Fibroblast of skin of left quadriceps (primary cell): ENCODE data around the gene IDUA.
"Not testable (repeated sequence)": the region's sequence is repeated elsewhere in the genome, so short reads cannot be mapped to it uniquely, and the experiment has no call there.

Experiments
- DNase-seq, 2 experiments: peaks; one replicate each; pipeline ENCODE4 v3.0.0-alpha.2; 2013; ENCODE audit warnings: low read depth in 2 of 2

The IDUA gene

DNA sequence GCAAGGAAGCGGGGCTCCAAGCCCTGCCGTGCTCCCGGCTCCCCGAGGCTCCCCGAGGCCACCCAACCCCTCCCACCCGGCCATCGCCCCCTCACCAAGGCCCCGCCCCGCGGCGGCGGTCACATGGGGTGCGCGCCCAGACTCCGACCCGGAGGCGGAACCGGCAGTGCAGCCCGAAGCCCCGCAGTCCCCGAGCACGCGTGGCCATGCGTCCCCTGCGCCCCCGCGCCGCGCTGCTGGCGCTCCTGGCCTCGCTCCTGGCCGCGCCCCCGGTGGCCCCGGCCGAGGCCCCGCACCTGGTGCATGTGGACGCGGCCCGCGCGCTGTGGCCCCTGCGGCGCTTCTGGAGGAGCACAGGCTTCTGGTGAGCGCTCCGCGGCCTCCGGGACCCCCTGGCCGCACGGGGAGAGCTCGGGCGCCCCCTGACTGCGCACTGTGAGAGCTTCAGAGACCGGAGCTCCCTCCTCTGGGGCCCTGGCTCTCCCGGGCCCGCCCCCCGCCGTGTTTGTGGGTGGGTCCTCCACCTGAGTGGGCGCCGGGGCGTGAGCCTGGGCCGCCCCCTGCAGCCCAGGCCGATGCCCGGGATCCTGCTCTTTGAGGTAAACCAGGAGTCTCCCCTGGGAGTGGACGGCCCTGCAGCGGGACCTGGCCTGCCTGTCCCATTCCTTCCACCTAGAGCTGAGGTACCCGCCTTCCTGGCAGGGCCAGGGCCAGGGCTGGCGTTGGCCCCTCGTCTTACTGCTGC lies at the start of gene IDUA:
Gene IDUA, plus strand, starts transcription at position 166 of the 745 bp plus-strand sequence. Its CDS starts 41 bp downstream, at position 207.
- peak in 1 of 2 experiments; percentile 31 for DNase-seq

- DNase-seq, result not testable (repeated sequence)
These were observed 47.3 kb upstream of the IDUA start for GRCh38 chr4:939508-939907.

- DNase-seq, result no peak
These were observed 41.4 kb upstream of the IDUA start for GRCh38 chr4:945274-946102.

- DNase-seq, result no peak
These were observed 40.8 kb upstream of the IDUA start for GRCh38 chr4:946103-946450.

GRCh38 chr4:946517-947471 lies 40.0 kb upstream of the IDUA start:
- no peak for DNase-seq

DNA sequence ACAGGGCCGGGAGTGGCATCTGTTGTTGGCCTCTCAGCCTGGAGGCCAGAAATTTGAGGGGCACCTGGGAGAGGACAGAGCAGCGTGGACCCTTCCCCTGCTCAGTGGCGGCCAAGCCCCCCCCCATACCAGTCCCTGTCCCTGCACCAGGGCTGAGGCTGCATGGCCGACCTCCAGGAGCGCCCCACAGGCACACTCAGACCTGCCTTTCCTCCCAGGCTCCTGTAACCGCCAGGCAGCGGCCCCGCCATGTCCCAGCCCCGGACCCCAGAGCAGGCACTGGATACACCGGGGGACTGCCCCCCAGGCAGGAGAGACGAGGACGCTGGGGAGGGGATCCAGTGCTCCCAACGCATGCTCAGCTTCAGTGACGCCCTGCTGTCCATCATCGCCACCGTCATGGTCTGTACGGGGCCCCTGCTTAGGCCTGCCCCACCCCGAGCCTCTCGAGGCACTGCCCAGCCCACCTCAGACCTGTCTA lies 39.3 kb upstream of the IDUA start:
- DNase-seq, result no peak

GRCh38 chr4:948101-948935 lies 38.5 kb upstream of the IDUA start:
- no peak for DNase-seq

GRCh38 chr4:948936-949300 lies 37.9 kb upstream of the IDUA start:
- no peak for DNase-seq

DNA sequence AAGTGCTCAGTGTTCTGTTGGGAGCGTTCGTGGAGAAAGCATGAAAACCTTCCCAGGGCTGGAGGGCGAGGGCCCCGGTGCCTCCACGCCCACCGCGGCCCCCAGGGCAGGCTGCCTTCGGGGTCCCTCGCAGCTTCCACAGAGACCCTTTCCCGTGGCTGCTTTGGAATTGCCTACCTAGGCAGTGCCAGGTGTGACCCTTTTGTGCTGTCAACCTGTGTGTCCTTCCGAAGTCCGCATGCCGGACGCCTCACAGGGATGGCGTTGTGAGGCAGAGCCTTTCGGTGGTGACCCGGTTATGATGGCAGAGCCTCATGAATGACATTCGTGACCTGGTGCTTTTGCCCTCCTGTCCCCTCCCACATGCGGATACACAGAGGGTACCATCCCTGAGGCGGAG lies 37.2 kb upstream of the IDUA start:
- DNase-seq, result no peak

GRCh38 chr4:950136-951020 lies 36.5 kb upstream of the IDUA start:
- DNase-seq, result no peak

GRCh38 chr4:951186-951585 lies 35.7 kb upstream of the IDUA start:
- DNase-seq, result no peak

DNA sequence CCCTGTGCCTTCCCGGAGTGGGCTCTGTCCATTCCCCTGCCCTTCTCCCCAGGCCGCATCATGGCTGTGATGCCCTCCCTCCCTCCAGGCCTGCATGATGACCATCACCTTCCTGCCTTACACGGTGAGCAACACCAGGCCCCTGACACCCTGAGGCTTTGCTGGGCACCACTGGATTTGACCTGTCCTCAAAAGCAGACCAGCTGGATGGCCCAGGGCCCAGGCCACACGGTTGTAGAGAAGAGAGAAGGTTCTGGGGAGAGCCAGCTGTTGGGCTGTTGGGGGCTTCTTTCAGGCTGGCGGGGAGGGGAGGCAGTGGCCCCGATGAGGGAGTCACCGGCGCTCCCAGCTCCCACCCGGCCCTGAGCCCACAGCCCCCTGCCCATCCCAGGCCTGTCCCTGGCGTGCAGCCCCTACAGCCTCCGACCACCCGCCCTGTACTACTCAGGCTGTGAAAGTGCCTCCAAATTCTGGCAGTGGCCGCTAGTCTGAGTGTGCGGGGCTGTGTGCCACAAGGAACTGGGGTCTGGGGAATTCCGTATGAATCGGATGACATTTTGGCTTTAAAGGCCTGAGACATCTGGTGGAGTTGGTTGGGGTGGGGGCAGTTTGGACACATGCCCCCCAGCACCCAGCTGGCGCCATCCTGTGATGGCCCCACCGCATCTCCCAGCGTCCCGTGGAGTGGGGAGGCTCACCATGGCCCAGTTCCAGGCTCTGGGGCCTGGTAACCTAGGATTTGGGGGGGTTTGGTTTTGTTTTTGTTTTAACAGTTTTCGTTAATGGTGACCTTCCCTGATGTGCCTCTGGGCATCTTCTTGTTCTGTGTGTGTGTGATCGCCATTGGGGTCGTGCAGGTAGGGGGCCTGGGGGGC lies 35.0 kb upstream of the IDUA start:
- no peak for DNase-seq

DNA sequence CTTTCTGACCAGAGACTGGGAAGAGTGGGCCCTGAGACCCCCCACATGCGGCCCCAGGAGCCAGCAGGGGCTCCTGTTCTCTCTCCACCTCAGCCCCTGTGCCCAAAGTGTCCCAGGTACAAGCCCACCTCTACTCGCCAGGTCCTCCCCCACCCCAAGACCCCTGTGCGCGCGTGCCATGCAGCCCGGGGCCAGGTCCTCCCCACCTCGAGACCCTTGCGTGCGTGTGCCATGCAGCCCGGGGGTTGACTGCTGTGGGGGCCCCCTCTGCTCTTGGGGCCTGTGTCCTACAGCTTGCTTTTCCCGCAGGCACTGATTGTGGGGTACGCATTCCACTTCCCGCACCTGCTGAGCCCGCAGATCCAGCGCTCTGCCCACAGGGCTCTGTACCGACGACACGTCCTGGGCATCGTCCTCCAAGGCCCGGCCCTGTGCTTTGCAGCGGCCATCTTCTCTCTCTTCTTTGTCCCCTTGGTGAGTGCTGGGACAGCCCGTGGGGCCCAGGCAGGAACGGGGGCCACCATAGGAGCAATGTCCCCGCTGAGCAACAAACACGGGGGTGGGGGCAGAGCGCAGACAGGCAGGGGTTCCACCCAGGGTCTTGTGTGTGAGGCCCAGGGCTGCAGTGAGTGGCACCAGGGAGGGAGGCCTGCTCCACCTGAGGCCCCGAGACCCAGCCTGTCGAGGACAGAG lies 33.8 kb upstream of the IDUA start:
- DNase-seq, result no peak

DNA sequence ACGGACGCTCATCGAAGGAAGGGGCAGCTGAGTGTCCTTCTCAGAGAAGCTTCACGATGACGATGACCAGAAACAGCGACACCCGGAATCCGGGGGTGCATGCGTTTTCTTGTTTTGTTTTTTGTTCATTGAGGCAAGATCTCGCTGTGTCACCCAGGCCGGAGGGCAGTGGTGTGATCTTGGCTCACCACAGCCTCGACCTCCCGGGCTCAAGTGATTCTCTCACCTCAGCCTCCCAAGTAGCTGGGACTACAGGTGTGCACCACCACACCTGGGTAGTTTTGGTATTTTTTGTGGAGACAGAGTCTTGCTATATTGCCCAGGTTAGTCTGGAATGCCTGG lies 33.3 kb upstream of the IDUA start:
- DNase-seq, result no peak

DNA sequence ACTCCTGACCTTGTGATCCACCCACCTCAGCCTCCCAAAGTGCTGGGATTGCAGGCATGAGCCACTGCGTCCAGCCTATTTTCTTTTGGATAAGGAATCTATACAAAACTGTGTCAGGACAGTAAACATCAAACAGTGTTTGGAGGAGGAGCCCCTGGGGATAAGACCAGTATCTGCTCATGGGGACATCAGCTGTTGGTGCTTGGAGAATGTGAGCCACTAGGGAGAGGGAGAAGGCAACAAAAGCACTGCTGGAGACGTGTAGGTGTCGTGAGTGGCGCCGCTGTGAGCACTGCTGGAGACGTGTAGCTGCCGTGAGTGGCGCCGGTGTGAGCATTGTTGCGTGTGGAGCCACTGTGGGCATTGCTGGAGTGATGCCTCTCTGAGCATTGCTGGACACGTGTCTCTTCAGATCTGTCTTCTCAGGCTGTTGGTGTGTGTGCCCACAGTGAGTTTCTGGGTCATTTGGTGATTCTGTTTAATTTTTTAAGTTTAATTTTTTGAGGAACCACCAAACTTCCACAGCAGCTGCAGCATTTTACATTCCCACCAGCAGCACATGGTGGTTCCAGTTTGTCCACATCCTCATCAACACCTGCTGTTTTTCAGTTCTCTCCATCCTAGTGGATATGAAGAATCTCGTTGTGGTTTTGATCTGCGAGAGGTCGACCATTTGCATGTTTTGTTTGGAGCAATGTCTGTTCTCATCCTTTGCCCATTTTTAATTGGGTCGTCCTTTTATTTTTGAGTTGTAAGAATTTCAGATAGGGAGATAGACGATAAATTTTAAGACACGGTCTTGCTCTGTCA lies 32.4 kb upstream of the IDUA start:
- no peak for DNase-seq

DNA sequence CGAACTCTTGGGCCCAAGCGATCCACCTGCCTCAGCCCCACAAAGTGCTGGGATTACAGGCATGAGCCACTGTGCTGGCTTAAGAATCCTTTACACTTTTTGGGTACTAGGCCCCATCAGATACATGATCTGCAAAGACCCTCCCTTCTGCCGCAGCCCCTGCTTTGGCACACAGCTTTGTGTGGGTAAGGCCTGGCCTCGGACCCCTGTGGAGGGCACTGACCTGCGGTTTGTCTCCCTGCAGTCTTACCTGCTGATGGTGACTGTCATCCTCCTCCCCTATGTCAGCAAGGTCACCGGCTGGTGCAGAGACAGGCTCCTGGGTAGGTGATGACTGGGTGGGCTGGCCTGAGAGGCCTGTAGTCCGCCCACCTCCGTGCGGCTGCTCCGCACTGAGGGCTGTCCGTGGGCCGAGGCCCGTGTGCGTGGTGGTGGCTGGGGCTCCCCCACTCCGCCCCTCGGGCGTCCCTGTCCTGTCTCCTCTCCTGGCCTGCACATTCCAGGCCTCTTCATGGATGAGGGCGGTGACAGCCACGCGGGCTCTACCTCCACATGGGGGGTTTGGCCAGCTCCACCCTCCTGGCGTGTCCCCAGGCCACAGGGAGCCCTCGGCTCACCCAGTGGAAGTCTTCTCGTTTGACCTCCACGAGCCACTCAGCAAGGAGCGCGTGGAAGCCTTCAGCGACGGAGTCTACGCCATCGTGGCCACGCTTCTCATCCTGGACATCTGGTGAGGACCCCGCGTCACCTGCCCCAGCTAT lies 31.5 kb upstream of the IDUA start:
- DNase-seq, result no peak

GRCh38 chr4:955931-956381 lies 30.9 kb upstream of the IDUA start:
- no peak for DNase-seq
